Tibial nerve (tissue), 4 donors: ENCODE results near the gene CFAP251.

Experiments used
- CTCF ChIP-seq, 5 experiments: fragments of 200-600 bp in 3 of 5; fragments of 450-650 bp in 2 of 5; sonication (generic) in 3 of 5; IDR thresholded peaks; one replicate each; pipeline ENCODE4 v1.5.1; 2016 to 2019; ENCODE audit warnings: antibody characterized with exemption in 5 of 5, mild to moderate bottlenecking in 3 of 5, moderate library complexity in 2 of 5
- EP300 ChIP-seq, 2 donors: sonication (generic); formaldehyde crosslinking; IDR thresholded peaks; one replicate each; pipeline ENCODE4 v1.6.1; 2017; ENCODE audit warnings: antibody characterized with exemption in 2 of 2, mild to moderate bottlenecking in 1 of 2
- POLR2A ChIP-seq, 2 donors: fragments of 450-650 bp; IDR thresholded peaks; one replicate each; pipeline ENCODE4 v1.6.1; 2017; ENCODE audit warnings: antibody characterized with exemption in 2 of 2, mild to moderate bottlenecking in 2 of 2, moderate library complexity in 2 of 2

GRCh38 chr12:121957861-121958515 lies 39.6 kb downstream of the CFAP251 start:
- TF ChIP-seq CTCF (IDR thresholded peaks at IDR 0.05) = no peak
- no peak for TF ChIP-seq EP300 (IDR thresholded peaks at IDR 0.05)
- no peak for TF ChIP-seq POLR2A (IDR thresholded peaks at IDR 0.05)
